HG02870 (cell line): ENCODE measurements around the gene CDC25A.
"Not testable (repeated sequence)": the region's sequence is repeated elsewhere in the genome, so short reads cannot be mapped to it uniquely, and the experiment has no call there.

Experiments used
- ATAC-seq: cut with Tn5 transposase; IDR thresholded peaks from one replicate; pipeline ENCODE4 v1.9.1; 2021; ENCODE audit warnings: mild to moderate bottlenecking, moderate library complexity; ENCODE audit not compliant: unreplicated experiment

CDC25A gene

DNA sequence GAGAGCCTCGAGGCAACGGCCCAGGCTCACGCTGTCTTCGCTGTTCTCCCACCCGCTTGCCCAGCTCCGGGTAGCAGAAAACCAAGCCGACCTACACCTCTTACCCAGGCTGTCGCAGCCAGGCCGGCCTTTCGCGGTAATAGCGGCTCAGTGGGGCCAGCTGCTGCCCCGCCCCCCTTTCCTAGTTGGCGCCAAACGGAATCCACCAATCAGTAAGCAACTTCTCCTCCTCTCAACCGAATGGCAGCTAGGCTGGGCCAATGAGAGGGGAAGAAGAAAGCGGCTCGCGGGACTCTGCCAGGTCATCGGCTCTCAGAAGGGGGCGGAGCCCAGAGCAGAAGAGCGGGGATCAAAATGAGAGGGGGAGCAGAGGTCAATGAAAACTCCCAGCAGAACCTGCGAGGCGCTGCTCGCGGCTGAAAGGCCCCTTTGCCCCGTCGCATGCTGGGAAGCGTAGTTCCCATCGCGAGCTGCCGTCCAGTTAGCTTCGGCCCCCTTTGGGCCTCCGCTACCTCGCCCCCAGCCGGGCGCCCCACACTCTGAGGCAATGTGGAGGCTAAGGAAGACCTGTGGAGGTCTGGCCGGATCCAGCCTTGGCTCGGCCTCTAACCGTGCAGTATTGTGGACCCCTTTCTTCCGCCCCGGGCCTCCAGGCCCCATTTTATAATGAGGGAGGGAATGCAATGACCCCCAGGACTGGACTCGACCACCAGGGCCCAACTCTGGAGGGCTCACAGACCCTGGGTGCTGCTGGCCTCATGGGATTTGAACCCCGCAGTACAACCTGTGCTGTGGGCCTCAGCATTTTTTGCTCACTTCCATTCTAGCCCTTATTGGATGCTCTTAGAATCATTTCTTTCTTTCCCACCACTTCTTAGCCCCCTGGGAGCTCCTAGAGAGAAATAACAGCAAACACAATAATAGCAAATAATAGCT is at the start of gene CDC25A:
TSS of gene CDC25A (minus strand) at position 152 of the 936 bp plus-strand sequence. CDS start 470 bp downstream, outside the sequence.
- peak; percentile 94 for ATAC-seq

DNA sequence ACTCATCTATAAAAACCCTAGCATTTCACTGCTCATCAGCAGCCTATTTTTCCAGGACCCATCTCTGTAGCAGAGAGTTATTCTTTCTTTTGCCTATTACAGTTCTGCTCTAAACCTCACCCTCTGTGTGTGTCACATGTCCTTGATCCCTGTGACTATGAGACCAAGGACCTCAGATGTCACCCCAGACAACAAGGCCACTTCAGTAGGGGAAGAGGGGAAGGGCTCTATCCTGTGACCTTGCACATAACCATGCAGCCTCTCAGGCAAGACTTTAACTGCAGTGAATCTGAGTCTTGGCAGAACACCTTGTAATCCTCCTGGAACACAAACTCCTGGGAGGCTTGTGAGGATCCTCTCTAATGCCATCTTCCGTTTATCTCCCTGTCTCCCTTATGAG is 48.3 kb upstream of the CDC25A start:
- no peak for ATAC-seq

DNA sequence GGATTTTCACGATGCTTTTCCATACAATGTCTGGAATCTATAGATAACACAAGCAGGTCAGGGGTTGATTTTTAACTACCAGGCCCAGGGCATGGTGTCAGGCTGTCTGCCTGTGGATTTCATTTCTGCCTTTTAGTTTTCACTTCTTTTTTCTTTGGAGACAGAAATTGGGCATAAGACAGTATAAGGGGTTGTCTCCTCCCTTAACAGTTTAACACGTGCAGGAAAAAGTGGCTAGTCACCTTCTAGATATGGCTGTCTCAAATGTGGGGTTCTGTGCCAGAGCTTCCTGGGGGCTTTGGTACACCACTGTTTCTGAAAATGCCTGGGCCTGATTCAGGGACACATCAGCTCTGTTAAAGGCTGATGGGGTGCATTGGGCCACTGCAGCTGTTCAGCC is 45.3 kb upstream of the CDC25A start:
- no peak for ATAC-seq

DNA sequence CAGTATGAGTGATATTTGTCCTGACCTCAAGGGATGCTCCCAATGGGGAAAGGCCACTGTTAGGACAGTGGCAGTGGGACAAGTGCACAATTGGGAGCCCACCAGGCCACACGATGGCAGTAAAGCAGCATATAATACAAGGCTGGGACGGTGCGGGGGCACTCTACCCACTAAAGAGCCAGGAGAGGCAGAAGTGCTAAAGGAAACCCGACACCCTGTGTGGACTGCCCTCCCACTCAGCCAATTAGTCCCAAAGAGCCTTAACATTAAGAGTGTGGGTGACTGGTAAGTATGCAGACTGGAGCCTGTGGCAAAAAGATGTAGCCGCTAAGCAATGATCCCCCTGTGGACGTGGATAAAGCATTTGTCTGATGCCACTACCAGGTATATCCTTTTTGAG is 44.5 kb upstream of the CDC25A start:
- peak; percentile 59 for ATAC-seq

DNA sequence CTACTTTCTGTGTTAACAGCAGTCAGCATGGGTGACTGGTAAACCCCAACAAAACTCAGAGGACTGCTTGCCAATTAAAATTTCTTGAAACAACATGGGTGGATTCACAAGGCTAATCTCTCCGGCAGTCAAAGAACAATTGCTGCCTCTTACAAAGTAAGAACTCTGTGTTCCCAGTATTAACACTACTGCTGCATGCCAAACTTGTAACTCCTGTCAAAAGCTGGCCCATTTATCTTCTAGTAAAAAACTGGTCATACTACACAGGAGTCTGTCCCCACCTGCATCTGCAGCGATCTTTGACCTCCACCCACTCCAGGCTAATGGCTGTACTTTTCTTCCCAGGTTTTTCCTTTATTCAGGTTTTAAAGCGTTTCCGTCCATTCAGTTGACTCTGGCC is 44.0 kb upstream of the CDC25A start:
- ATAC-seq, result no peak

- ATAC-seq, result no peak
These were observed 38.7 kb upstream of the CDC25A start for GRCh38 chr3:48226939-48227338.

DNA sequence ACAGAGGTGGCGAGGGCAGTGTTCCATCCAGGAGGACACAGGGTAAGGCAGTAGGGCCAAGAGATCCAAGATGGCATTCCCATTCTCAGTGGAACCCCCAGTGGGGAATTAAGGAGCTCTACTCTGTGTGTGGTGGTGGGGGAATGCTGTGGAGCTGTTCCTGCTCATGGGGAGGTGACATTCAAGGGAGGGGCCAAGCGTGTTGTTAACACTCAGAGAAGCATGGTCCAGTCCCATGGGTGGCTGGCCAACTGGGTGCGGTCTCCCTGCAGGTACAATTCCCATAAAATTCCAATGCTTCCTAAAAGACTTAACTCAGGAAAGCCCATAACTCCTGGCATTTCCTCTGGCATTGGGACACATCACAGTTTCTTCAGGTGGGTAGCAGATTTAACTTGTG is 37.4 kb upstream of the CDC25A start:
- ATAC-seq, result no peak

DNA sequence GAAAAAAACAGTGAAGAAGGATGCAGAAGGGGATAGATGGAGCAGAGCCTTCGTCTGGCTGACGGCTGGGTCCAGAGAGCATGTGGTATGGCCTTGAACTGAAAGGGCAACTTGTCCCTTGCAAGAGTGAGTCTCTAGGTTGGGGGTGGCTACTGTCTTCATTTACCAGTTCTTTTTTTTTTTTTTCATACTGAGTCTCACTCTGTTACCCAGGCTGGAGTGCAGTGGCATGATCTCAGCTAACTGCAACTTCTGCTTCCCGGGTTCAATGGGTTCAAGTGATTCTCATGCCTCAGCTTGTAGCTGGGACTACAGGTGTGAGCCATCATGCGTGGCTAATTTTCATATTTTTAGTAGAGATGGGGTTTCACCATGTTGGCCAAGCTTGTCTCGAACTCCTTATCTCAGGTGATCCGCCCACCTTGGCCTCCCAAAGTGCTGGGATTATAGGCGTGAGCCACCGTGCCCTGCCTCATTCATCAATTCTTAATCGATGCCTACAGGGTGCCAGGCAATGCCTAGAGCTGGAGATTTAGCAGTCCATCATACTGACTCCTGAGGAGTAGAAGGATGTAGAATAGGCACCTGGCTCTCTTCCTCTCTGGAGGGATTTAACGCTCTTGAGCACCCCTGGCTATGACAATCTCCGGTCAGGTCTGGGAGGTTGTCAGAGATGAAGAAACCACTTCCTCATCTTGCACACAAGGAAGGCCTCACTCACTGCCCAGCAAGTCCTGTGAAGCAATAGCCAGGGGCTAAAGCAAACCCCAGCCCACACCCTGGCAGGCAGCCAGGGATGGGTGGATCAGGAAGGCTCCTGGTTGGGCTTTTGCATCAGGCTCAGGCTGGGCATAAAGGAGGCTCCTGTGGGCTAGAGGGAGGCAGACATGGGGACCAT is 34.6 kb upstream of the CDC25A start, which contains the start of gene CAMP:
TSS of gene CAMP (plus strand) at position 880 of the 898 bp plus-strand sequence. CDS start at position 897, 17 bp downstream.
- ATAC-seq, result peak; percentile 63

DNA sequence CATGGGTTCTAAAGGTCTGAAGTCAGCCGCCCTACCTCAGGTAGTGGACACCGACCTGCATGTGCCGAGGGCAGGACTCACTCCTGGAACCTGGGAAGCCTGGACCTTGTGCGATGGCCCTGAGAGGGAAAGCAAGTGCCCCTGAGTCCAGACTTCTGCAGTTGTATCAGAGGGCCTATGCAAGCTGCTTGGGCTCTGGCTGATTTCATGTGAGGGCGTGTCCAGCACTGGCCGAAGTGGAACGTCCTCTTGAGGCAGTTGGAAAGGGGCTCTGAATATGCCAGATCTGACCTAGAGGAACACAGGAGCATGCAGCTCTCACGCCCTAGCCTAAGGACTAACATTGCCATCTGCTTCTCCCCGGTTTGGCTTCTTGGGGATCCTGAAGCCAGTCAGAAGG is 32.5 kb upstream of the CDC25A start:
- ATAC-seq, result no peak

GRCh38 chr3:48219543-48219942 is 31.3 kb upstream of the CDC25A start:
- no peak for ATAC-seq

- no peak for ATAC-seq
These were observed 30.3 kb upstream of the CDC25A start for GRCh38 chr3:48218537-48218936.

DNA sequence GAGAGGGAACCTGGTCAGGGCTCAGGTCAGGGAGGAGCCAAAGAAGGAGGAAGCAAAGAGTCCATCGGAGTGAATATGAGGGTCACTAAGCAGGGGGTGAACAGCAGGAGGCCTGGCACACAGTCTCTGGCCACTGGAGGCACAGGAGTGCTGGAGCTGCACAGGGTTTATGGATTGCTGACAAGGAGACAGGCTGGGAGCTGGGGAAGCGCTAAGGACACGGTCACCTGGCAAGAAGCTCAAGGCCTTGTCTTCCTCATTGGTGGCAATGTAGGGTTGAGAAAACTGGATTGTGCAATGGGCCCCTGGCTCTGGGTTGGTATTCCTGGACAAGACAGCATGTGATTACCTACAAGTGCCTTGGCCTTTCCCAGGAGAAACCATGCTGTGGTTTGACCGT is 29.2 kb upstream of the CDC25A start:
- no peak for ATAC-seq

DNA sequence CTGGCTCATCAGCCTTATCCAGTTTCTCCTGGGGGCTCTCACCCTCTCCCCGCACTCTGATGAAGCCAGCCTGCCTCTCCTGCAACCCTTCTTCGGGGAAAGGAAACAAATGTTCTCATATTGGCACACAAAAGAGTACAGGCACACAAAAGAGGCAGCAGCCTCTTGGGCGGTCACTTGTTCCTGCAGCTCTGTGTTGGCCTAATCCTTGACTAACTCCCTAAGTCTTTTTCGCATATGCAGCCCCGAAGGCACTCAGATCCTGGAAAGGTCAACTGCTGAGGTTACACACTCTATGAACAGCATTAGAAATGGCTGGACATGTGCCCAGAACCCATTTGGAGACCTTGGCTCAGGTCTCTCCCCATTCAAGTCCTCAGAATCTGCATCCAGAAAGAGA is 27.7 kb upstream of the CDC25A start:
- no peak for ATAC-seq

GRCh38 chr3:48215466-48215865 is 27.2 kb upstream of the CDC25A start:
- no peak for ATAC-seq

GRCh38 chr3:48215019-48215418 is 26.8 kb upstream of the CDC25A start:
- ATAC-seq, result no peak

DNA sequence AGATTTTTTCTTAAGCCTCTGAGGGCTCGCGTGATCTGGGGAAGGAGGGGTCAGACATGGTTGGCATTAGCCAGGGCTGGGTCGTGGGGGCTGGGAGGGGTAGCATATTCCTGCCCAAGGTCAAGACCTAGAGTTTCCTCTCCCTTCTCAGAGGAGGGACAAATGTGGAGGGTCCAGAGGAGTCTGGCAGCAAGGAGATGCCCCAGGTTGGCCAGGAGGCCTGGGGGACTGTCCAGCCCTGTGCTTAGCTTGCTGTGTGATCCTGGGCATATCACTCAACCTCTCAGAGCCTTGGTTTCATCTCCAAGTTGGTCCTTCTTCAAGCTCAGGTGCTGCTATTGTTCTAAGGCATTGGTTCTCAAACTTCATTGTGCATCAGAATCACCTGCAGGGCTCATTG is 26.0 kb upstream of the CDC25A start:
- ATAC-seq, result no peak

DNA sequence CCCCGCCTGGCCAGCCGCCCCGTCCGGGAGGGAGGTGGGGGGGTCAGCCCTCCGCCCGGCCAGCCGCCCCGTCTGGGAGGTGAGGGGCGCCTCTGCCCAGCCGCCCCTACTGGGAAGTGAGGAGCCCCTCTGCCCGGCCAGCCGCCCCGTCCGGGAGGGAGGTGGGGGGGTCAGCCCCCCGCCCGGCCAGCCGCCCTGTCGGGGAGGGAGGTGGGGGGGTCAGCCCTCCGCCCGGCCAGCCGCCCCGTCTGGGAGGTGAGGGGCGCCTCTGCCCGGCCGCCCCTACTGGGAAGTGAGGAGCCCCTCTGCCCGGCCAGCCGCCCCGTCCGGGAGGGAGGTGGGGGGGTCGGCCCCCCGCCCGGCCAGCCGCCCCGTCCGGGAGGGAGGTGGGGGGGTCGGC is 23.6 kb upstream of the CDC25A start:
- not testable (repeated sequence) for ATAC-seq

GRCh38 chr3:48210534-48210933 is 22.3 kb upstream of the CDC25A start:
- not testable (repeated sequence) for ATAC-seq

DNA sequence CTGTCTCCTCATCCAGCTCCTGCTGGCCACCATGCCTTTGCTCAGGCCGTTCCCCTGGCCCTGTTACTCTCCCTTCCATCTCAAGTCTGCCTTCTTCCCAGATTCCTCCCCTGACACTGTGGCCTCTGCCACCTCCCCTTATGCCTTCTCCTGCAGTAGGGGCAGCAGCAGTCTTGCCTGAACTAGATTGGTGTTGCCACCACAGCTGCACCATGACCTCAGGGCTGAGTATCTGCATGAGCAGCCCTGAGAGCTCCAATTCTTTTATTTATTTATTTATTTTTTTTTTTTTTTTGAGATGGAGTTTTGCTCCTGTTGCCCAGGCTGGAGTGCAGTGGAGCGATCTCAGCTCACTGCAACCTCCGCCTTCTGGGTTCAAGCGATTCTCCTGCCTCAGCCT is 21.2 kb upstream of the CDC25A start:
- ATAC-seq, result no peak

DNA sequence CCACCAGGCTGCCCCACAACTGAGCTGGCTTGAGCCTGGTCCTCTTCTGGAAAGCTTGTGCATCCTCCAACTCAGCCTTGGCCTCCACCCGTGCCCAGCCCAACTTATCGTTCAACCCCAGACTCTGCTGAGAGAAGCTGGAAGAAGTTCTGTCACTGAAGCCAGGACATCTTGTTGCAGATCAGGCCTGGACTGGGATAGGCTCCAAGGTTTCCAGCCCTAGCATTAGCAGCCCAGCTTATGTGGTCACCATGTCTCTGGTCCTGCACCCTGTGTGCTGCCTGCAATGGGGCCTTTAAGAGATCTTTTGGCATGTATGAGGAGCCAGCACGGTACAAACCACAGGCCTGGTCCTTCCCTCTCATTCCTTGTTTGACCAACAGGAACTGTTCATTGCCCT is 19.9 kb upstream of the CDC25A start:
- no peak for ATAC-seq

GRCh38 chr3:48202632-48203031 is 14.4 kb upstream of the CDC25A start:
- no peak for ATAC-seq

- no peak for ATAC-seq
These were observed 10.9 kb upstream of the CDC25A start for GRCh38 chr3:48199117-48199516.
